GM12878 (cell line): ENCODE data around the gene EHD2. TPM values are rescaled to one million over a fixed set of nuclear protein-coding genes. Genes with fewer than 3 reads are reported as not detected.
"Not testable (repeated sequence)": the region's sequence is repeated elsewhere in the genome, so short reads cannot be mapped to it uniquely, and the experiment has no call there.

Experiments
- ATAC-seq: fragments of 200-7000 bp; cut with Tn5 transposase; 3 replicates; pipeline ENCODE4 v1.9.1; 2020; ENCODE audit warnings: mild to moderate bottlenecking, moderate library complexity
- BruUV-seq: library from RNA; stranded (reverse); fragments of 400-500 nt; replicated peaks from 2 replicates; lab custom pipeline; 2021; lab: Mats Ljungman, UMichigan
- CTCF ChIA-PET: fragments of 300-600 bp; sonication (Branson Sonifier 250); formaldehyde crosslinking; extraction: SDS; loops from one replicate; lab custom pipeline; 2021; ENCODE audit warnings: inconsistent platforms; lab: Yijun Ruan, JAX
- POLR2A ChIA-PET: fragments of 350-600 bp; formaldehyde crosslinking; extraction: SDS; loops from one replicate; lab custom pipeline; 2021; ENCODE audit warnings: inconsistent platforms; lab: Charles Lee
- RAD21 ChIA-PET: fragments of 300-600 bp; sonication (Branson Sonifier 250); formaldehyde crosslinking; loops from one replicate; lab custom pipeline; 2023; ENCODE audit warnings: antibody characterized with exemption; ENCODE audit not compliant: unreplicated experiment; lab: Charles Lee
- SMC1A ChIA-PET: fragments of 300-600 bp; sonication (Branson Sonifier 250); formaldehyde crosslinking; loops from one replicate; lab custom pipeline; 2023; ENCODE audit not compliant: unreplicated experiment, uncharacterized antibody; lab: Charles Lee
- DNase-seq: peaks from one replicate; pipeline ENCODE4 v3.0.0-alpha.2; 2011; ENCODE audit warnings: low read depth, low spot score
- FAIRE-seq: peaks from 3 replicates; lab custom pipeline; 2011; peaks lifted over from hg19 to GRCh38; lab: Jason Lieb, UNC
- H2AFZ ChIP-seq: 2 replicates; pipeline ENCODE4 v1.6.0; 2011; ENCODE audit warnings: low read depth, low read length, control low read depth; ENCODE audit not compliant: control insufficient read depth
- H3K27ac ChIP-seq: 2 replicates; pipeline ENCODE4 v1.5.1; 2011; ENCODE audit warnings: control low read depth; ENCODE audit not compliant: control insufficient read depth, insufficient read depth
- H3K27me3 ChIP-seq, 2 experiments: replicated peaks in 1 of 2; 2 replicates each; pipeline versions ENCODE4 v1.6.0 to v1.6.1; 2011; ENCODE audit warnings: low read length in 1 of 2; ENCODE audit not compliant: control insufficient read depth in 2 of 2, insufficient read depth in 2 of 2
- H3K36me3 ChIP-seq, 2 experiments: 2 replicates each; pipeline ENCODE4 v1.5.1; 2011; ENCODE audit warnings: low read length in 1 of 2; ENCODE audit not compliant: control insufficient read depth in 2 of 2, insufficient read depth in 2 of 2
- H3K4me1 ChIP-seq: 2 replicates; pipeline ENCODE4 v1.6.1; 2011; ENCODE audit warnings: mild to moderate bottlenecking, low read length, moderate library complexity, mixed read lengths; ENCODE audit not compliant: control insufficient read depth, insufficient read depth
- H3K4me2 ChIP-seq: 2 replicates; pipeline ENCODE4 v1.6.0; 2011; ENCODE audit warnings: control low read depth; ENCODE audit not compliant: control insufficient read depth, insufficient read depth
- H3K4me3 ChIP-seq: fragments of 200-600 bp; sonication (generic); 2 replicates; pipeline ENCODE4 v1.5.1; 2016
- H3K79me2 ChIP-seq: 2 replicates; pipeline ENCODE4 v1.6.0; 2011; ENCODE audit warnings: low read length; ENCODE audit not compliant: control insufficient read depth, insufficient read depth
- H3K9ac ChIP-seq: 2 replicates; pipeline ENCODE4 v1.8.0; 2011; ENCODE audit warnings: low read length, control low read depth, mixed read lengths; ENCODE audit not compliant: control insufficient read depth, insufficient read depth
- H3K9me3 ChIP-seq: replicated peaks from 3 replicates; pipeline ENCODE4 v1.5.1; 2011; ENCODE audit warnings: mild to moderate bottlenecking, low read length; ENCODE audit not compliant: control insufficient read depth, insufficient read depth
- H4K20me1 ChIP-seq: 2 replicates; pipeline ENCODE4 v1.6.0; 2011; ENCODE audit not compliant: control insufficient read depth, insufficient read depth
- ATF3 ChIP-seq: IDR thresholded peaks from 2 replicates; pipeline ENCODE4 v1.6.1; 2011; ENCODE audit warnings: low read depth, mild to moderate bottlenecking, low read length, moderate library complexity, borderline replicate concordance; ENCODE audit errors: extremely low read depth
- EGR1 ChIP-seq, 2 experiments: IDR thresholded peaks; 1 replicate in 1 of 2; 2 replicates in 1 of 2; pipeline ENCODE4 v1.6.1; 2011 to 2012; ENCODE audit warnings: low read depth in 2 of 2, low read length in 2 of 2, borderline replicate concordance in 1 of 2, mild to moderate bottlenecking in 1 of 2, moderate library complexity in 1 of 2
- EZH2 ChIP-seq: IDR thresholded peaks from 2 replicates; pipeline ENCODE4 v1.6.1; 2012; ENCODE audit warnings: low read depth, mild to moderate bottlenecking, control low read depth, inconsistent platforms, low read length, borderline replicate concordance; ENCODE audit not compliant: control insufficient read depth
- HDAC6 ChIP-seq: fragments of 200-600 bp; sonication (generic); IDR thresholded peaks from one replicate; pipeline ENCODE4 v1.8.0; 2017; ENCODE audit warnings: antibody characterized with exemption; ENCODE audit not compliant: unreplicated experiment
- MLLT1 ChIP-seq: fragments of 450-650 bp; IDR thresholded peaks from 2 replicates; pipeline ENCODE4 v1.6.1; 2016; ENCODE audit warnings: mild to moderate bottlenecking
- NBN ChIP-seq: fragments of 450-650 bp; IDR thresholded peaks from 2 replicates; pipeline ENCODE4 v1.6.1; 2016
- TCF7 ChIP-seq: IDR thresholded peaks from 2 replicates; pipeline ENCODE4 v1.6.1; 2014; ENCODE audit warnings: antibody characterized with exemption, borderline replicate concordance
- WGBS: methylation state at CpG from one replicate; pipeline ENCODE4 v1.1.6; 2016; ENCODE audit warnings: low lambda C conversion rate; ENCODE audit not compliant: insufficient replicate concordance, insufficient coverage; ENCODE audit errors: missing lambda C conversion rate; 5-methylcytosine and 5-hydroxymethylcytosine counted together
- in situ Hi-C: fragments of 300-500 bp; cut with MboI; formaldehyde crosslinking; loops from 9 replicates; pipeline ENCODE4 v1.14.3; 2018; ENCODE audit warnings: mixed read lengths
- intact Hi-C: fragments of 100-400 bp; cut with micrococcal nuclease; formaldehyde crosslinking; loops from one replicate; pipeline ENCODE4 v1.14.2; 2022; ENCODE audit not compliant: unreplicated experiment
- polyA plus RNA-seq, 11 experiments: library from polyadenylated mRNA; depleted of rRNA in 4 of 11; unstranded in 6 of 11; stranded (reverse) in 5 of 11; fragments of >200 nt; fragmentation: Nextera tagmentation in 4 of 11; fragmentation: Illumina TruSeq in 1 of 11; extraction: Ambion mirVana in 4 of 11; extraction: Trizol in 1 of 11; gene quantifications; 1 replicate in 1 of 11; 2 replicates in 10 of 11; pipeline versions ENCODE4 v1.2.1 to v1.2.3, GENCODE V29; 2011 to 2016; ENCODE audit warnings: inconsistent platforms in 2 of 11, missing spikeins in 2 of 11, low read depth in 1 of 11
- total RNA-seq, 4 experiments: library from RNA; depleted of rRNA in 3 of 4; stranded (reverse); fragments of >200 nt in 3 of 4; fragmentation: Illumina TruSeq in 1 of 4; extraction: Trizol in 1 of 4; gene quantifications; 2 replicates each; pipeline versions ENCODE4 v1.2.1 to v1.2.3, GENCODE V29; 2013 to 2021

EHD2 gene
- total and polyA plus RNA-seq, 10 of the 15 experiments (the other 5 are each of a cell fraction or from before 2014, with no cell fraction given): 0.12 to 0.24 (median 0.23) TPM; not detected in 7

GRCh38 chr19:47745010-47745901 is 32.0 kb downstream of the EHD2 start, which contains the start of gene NOP53 (continued):
- TF ChIP-seq EZH2 (no peak), NBN (peak; percentile 89), ATF3 (no peak), TCF7 (no peak), EGR1 (IDR thresholded peaks at IDR 0.05; ENCODE audit: borderline replicate concordance in 1 of 2, low read depth in 2 of 2, low read length in 2 of 2) (0 out of 3 replicates have a peak, but pooled peaks of 1 of the 2 experiments have one; percentile 10), HDAC6 (no peak)

- 39% methylated on average over 14 of the region's 17 CpGs for WGBS
- H3K27ac ChIP-seq: peak overlapping the region; percentile 33; the same call in 1 of the 2 replicates
- in situ Hi-C loops, H3K27me3 ChIP-seq, H4K20me1 ChIP-seq, ATAC-seq, H3K9me3 ChIP-seq, FAIRE-seq, intact Hi-C loops, H2AFZ ChIP-seq, DNase-seq: not testable (repeated sequence)
- peak overlapping the region; percentile 9; the same call in 1 of the 2 replicates for H3K4me2 ChIP-seq
- H3K4me1 ChIP-seq: peaks cover 16% of the 10 kb centered on the region
- peaks cover 6 to 12% of the 10 kb centered on the region in 2 experiments for H3K36me3 ChIP-seq
- H3K9ac ChIP-seq: peak overlapping the region; percentile 91; the same call in 1 of the 2 replicates
- ChIA-PET CTCF (interaction anchor here (0.7 to 4.1 kb wide), 6 partner anchors 19 to 397 kb away, joined by 3 to 15 read pairs (median 3); partner anchors contain the start of genes DHX34 and EHD2), RAD21 (interaction anchor here (1.5 kb wide), 1 partner anchor 397 kb away, joined by 4 read pairs; the partner anchor contains the start of gene DHX34), SMC1A (interaction anchor here (1.3 kb wide), 1 partner anchor 309 kb away, joined by 3 read pairs; no protein-coding TSS in a partner anchor), POLR2A (interaction anchor here (0.7 kb wide), 1 partner anchor 54 kb away, joined by 3 read pairs; no protein-coding TSS in a partner anchor)
- peak overlapping the region; percentile 92 for H3K4me3 ChIP-seq
- TSS peak; percentile 77 for BruUV-seq
- peaks cover 28% of the 10 kb centered on the region for H3K79me2 ChIP-seq
- peak; percentile 99 for TF ChIP-seq MLLT1
Measured at GRCh38 chr19:47746129-47746528, 32.9 kb downstream of the EHD2 start.
